HG02970 (cell line): ENCODE measurements around the gene NSG2.

Source experiments
- ATAC-seq: cut with Tn5 transposase; IDR thresholded peaks from one replicate; pipeline ENCODE4 v1.9.1; 2021; ENCODE audit warnings: mild to moderate bottlenecking, moderate library complexity, moderate number of reproducible peaks; ENCODE audit not compliant: unreplicated experiment, low FRiP score

Gene NSG2

GRCh38 chr5:174058433-174059122 lies 13.1 kb downstream of the NSG2 start:
- ATAC-seq, result no peak

GRCh38 chr5:174059247-174059646 lies 13.7 kb downstream of the NSG2 start:
- ATAC-seq, result no peak

DNA sequence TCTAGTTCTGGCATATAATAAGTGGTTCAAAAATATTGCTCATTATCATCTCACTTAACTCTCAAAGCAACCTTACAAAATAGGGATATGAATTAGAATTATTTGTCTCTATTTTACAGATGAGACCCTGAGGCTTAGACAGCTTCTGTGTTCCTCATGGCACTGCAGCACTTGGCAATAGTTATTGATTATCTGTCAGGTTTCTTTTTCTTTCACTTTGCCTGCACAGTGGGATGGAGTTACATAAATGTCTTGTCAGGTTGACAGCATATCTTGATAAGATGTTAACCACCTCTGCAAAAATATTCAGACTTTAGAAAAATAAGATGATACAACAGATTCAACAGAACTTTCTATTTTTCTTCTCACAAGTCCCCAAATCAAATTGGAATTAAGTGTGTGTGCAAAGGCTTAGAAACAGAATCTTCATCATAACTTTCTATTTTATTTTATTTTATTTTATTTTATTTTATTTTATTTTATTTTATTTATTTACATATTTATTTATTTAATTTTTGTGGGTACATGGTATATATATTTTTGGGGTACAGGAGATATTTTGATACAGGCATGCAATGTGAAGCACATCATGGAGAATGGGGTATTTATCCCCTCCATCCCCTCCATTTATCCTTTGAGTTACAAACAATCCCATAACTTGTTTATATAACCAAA lies 17.7 kb downstream of the NSG2 start:
- no peak for ATAC-seq

GRCh38 chr5:174064171-174064570 lies 18.7 kb downstream of the NSG2 start:
- ATAC-seq, result no peak

DNA sequence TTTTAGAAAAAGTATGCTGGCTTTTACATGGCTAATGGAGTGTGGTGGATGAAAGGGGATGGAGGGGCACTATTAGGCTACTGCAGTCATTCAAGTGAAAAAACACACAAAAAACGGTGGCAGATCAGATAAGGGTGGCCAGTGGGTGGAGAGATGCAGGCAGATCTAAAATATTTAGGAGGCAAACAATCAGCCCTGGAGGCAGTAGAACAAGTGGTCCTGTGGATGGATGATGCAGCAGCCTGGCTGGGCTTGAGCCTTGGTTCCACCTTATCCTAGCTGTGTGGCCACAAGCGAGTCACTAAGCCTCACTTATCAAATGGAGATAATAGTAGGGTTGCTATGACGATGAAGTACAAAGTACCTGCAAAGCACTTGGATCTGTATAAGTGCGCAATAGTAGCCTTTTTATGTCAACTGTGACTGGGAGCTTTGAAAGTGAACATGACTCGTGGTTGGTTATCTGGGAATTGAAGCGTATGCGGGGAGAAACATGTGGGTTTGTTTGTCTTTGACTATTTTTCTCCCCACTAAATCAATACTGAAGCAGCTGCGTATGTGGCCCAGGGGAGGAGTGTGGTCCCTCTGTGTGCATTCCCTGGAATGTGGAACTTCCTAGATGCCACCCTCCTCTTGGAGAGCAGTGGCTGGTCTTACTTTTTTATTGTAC lies 20.2 kb downstream of the NSG2 start:
- ATAC-seq, result no peak

GRCh38 chr5:174067499-174067898 lies 22.0 kb downstream of the NSG2 start:
- ATAC-seq, result no peak

- ATAC-seq, result no peak
Observed at GRCh38 chr5:174071484-174071883, 26.0 kb downstream of the NSG2 start.

- no peak for ATAC-seq
Observed at GRCh38 chr5:174073122-174073660, 27.7 kb downstream of the NSG2 start.

DNA sequence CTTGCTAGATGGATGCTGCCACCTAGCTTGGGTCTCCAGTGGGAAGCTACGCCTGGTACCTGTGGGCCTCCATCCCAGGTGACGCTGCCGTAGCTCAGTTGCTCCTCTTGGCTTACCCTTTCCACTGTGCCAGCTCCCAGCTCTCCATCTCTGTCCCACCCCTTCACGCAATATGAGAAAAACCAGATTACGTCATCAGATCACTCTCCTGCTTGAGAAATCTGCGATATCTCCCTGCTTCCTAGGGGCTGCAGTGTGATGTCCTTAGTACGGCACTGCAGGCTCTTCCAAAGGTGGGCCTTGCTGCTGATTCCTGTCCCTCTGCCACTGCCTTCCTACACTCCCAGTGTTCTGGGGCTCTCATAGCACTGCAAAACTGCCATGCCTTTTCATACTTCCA lies 28.9 kb downstream of the NSG2 start:
- no peak for ATAC-seq

- no peak for ATAC-seq
Observed at GRCh38 chr5:174078416-174078815, 32.9 kb downstream of the NSG2 start.

- ATAC-seq, result no peak
Observed at GRCh38 chr5:174082286-174082685, 36.8 kb downstream of the NSG2 start.

GRCh38 chr5:174083056-174083827 lies 37.7 kb downstream of the NSG2 start:
- ATAC-seq, result no peak

- ATAC-seq, result no peak
Observed at GRCh38 chr5:174084691-174085154, 39.2 kb downstream of the NSG2 start.

GRCh38 chr5:174086751-174087150 lies 41.2 kb downstream of the NSG2 start:
- no peak for ATAC-seq

DNA sequence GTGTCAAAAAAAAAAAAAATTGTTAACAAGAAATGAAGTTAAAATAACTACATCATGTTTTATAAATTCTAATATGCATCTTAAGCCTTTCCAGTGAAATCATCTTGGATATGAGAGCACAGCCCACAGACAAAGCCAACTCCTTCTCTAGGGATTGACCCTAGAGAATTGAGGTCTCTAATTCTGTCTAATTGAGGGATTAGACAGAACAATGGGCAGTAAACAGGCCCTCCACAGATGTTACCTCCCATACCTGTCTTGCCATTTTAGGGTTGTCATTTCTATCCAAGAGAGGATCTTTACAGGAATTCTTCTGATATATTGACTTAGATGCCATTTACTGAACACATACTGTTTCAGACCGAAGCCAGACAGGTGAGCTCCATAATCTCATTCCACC lies 42.3 kb downstream of the NSG2 start:
- no peak for ATAC-seq

DNA sequence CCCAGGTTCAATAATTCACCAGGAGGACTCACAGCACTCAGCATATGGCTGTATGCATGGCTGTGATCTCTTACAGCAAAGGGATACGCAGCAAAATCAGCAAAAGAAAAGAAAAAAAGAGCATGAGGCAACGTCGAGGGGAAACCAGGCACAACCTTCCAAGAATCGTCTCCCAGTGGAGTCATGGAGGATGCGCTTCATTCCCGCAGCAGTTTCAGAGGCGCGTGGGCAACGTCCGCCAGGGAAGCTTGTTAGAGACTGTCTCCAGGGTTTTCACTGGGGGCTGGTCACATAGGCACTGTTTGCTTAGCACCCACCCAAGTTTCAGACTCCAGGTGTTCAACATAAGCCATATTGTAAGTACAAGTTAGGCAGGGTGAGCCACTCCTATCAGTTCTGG lies 44.6 kb downstream of the NSG2 start:
- ATAC-seq, result no peak

DNA sequence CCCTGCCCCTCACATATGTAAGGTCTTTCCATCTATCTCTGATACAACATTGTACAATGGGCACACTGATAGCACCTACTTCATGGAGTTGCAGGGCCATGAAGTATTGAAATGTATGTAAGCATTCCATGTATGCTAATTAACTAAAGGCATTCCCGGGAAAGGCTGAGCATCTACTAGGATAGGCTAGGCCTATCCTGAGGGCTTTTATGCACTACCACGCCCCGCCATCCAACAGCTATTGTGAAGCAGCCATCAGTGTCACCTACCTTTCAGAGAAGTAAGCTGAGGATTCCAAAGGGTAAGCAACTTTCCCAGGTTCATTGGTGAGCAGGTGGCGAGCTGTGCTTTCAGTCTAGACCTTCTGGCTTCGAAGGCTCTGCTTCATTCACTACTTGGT lies 47.6 kb downstream of the NSG2 start:
- no peak for ATAC-seq

DNA sequence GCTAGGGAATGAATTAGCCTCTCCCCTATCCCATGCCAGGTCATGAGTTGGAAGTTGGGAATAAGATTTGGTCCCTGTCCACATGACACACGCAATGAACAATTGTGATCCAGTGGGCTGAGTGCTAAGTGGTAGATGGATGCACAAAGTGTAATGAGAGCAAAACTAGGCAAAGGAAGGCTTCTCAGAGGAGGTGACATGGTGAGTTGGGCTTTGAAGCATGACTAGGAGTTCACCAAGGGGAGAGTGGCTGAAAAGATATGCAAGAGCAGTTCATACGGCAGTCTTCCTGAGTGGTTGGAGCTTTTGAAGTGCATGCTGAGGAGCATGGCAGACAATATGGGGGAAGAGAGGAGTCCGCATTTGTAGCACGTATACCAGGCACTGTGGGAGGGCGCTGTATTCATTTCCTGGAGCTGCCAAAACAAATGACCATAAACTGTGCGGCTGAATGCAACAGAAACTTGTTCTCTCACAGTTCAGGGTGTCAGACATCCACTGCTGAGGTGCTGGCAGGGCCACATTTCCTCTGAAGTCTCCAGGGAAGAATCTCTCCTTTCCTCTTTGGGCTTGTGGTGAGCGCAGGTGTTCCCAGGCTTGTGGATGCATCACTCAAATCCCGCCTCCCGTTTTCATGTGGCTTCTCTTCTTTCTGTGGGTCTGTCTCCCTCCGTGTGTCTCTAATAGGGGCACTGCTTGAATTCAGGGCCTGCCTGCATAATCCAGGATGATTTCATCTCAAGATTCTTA lies 49.5 kb downstream of the NSG2 start:
- ATAC-seq, result no peak

- ATAC-seq, result no peak
Observed at GRCh38 chr5:174096619-174097018, 51.1 kb downstream of the NSG2 start.
